ENCODE results near the gene CTIF. TPM values are rescaled to one million over a fixed set of nuclear protein-coding genes. Genes with fewer than 3 reads are reported as not detected.

The CTIF gene
- total RNA-seq, 1 experiment from 2014 or later = 5.8 TPM

DNA sequence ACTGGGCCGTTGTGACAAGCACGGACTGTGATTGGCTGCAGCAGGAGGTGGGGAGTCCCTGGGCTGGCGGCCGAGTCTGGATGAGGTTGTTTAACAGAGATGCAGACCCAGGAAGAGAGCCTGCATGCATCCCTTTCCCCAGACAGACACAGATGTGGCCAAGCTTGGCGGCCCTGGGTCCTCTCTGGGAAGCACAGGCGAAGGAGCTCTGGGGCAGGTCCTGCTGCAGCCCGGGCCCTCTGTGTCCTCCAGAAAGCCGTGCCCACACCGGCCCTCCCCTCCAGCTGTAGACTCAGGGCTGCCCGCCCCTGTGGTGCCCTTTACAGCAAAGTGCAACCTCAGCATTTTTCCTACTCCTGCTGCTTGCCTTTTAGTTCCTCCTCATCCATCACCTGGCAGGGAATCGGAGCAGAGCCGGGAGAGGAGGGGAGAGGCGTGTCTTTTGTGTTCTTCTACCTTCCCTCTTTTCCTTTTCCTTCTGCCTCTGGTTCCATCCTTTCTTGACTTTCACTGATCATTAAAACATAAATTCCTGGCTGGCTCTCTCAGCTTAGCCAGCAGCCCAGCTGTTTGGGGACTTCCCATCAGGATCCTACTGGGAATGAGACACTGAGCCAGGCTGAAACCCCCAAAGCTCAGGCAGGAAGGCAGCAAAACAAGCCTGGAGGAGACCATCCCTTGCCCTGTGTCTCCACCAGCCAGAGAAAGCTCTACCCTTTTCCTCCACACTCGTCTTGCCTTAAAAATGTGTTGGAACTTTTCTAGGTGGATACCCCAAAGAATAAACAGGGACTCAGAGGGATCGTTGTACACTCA is 75.0 kb downstream of the CTIF start:
- H3K9ac ChIP-seq (ENCODE audit: low read length) = no peak overlapping the region
- H4K20me1 ChIP-seq (ENCODE audit: low read length) = no peaks in the 10 kb centered on the region
- DNase-seq (no peak), ATAC-seq (no peak)
- H3K9me3 ChIP-seq (ENCODE audit: low read length) = no peaks in the 10 kb centered on the region
- H3K79me2 ChIP-seq (ENCODE audit: low read length) = no peaks in the 10 kb centered on the region
- H3K36me3 ChIP-seq (ENCODE audit: low read depth, low read length) = no peaks in the 10 kb centered on the region
- BruUV-seq (replicated peaks) = no TSS peak
- CTCF ChIA-PET = no interaction called here
- no peaks in the 10 kb centered on the region for H3K9me2 ChIP-seq (replicated peaks; ENCODE audit: low read length)
- no peak overlapping the region for H3K4me2 ChIP-seq (ENCODE audit: low read length)
- POLR2A ChIA-PET (ENCODE audit: unreplicated experiment) = no interaction called here
- no peak overlapping the region for H3K27ac ChIP-seq (ENCODE audit: low read length)
- no peaks in the 10 kb centered on the region for H3K27me3 ChIP-seq (ENCODE audit: low read length)
- TF ChIP-seq EZH2phosphoT487 (IDR thresholded peaks at IDR 0.05; ENCODE audit: borderline replicate concordance, low read length) = no peak
- TF ChIP-seq, protein P1, sequence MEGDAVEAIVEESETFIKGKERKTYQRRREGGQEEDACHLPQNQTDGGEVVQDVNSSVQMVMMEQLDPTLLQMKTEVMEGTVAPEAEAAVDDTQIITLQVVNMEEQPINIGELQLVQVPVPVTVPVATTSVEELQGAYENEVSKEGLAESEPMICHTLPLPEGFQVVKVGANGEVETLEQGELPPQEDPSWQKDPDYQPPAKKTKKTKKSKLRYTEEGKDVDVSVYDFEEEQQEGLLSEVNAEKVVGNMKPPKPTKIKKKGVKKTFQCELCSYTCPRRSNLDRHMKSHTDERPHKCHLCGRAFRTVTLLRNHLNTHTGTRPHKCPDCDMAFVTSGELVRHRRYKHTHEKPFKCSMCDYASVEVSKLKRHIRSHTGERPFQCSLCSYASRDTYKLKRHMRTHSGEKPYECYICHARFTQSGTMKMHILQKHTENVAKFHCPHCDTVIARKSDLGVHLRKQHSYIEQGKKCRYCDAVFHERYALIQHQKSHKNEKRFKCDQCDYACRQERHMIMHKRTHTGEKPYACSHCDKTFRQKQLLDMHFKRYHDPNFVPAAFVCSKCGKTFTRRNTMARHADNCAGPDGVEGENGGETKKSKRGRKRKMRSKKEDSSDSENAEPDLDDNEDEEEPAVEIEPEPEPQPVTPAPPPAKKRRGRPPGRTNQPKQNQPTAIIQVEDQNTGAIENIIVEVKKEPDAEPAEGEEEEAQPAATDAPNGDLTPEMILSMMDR (conservative IDR thresholded peaks at IDR 0.05; ENCODE audit: low read depth, low read length) = no peak
- no peak for TF ChIP-seq EZH2 (IDR thresholded peaks at IDR 0.05; ENCODE audit: low read length, unreplicated experiment)
- H3K4me3 ChIP-seq (ENCODE audit: low read length) = no peak overlapping the region
- H3F3A ChIP-seq (ENCODE audit: low read length, unreplicated experiment) = no peaks in the 10 kb centered on the region
- H3K4me1 ChIP-seq (ENCODE audit: insufficient read depth, low read length) = no peaks in the 10 kb centered on the region
- no peak overlapping the region for H2AFZ ChIP-seq (ENCODE audit: low read length)
- intact Hi-C loops (cut with micrococcal nuclease) = no loop called here

DNA sequence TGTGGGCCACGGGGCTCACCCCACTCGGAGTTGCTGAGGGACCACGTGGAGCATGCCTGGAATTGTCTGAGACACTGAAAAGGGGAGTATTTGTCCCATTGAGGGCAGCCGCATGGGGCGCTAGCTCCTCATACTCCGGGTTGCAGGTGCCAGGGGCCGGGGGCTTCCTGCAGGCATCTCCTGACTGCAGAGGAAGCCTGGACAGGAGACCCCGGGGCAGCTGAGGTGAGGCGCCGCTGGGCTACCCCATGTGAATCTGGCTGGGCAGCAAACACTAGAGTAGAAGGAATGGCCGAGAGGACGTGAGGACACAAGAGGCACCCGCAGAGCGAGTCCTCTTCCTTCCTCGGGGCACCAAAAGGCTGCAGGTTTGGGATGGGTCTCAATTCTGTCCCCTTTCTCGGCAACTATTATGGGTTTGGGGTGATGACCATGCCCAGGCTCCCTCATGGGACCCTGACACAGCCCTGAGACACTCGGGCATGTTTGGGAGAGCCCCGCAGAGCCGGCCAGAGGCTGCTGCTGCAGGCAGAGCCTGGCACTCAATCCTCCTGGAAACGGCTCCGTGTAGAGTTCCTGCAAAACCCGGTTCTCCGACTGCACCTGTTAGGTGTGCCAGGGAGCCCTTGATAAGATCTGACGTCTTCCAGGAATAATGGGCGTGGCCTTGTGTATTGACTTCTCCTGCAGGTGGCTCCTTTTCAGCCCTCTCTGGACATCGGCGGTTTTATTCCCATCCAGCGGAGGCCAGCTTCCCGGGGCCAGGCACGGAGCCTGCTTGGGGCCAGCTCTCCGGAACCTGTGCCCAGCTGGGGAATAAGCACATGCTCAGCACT is 77.0 kb downstream of the CTIF start:
- no peaks in the 10 kb centered on the region for H3K36me3 ChIP-seq (ENCODE audit: low read depth, low read length)
- no TSS peak for BruUV-seq (replicated peaks)
- H3K27me3 ChIP-seq (ENCODE audit: low read length) = no peaks in the 10 kb centered on the region
- H3K4me2 ChIP-seq (ENCODE audit: low read length) = no peak overlapping the region
- no peak overlapping the region for H3K4me3 ChIP-seq (ENCODE audit: low read length)
- H2AFZ ChIP-seq (ENCODE audit: low read length) = no peak overlapping the region
- no peaks in the 10 kb centered on the region for H3K4me1 ChIP-seq (ENCODE audit: insufficient read depth, low read length)
- H4K20me1 ChIP-seq (ENCODE audit: low read length) = no peaks in the 10 kb centered on the region
- no peaks in the 10 kb centered on the region for H3K9me2 ChIP-seq (replicated peaks; ENCODE audit: low read length)
- ChIA-PET POLR2A (ENCODE audit: unreplicated experiment) (no interaction called here), CTCF (no interaction called here)
- H3K9ac ChIP-seq (ENCODE audit: low read length) = no peak overlapping the region
- no peaks in the 10 kb centered on the region for H3F3A ChIP-seq (ENCODE audit: low read length, unreplicated experiment)
- no peaks in the 10 kb centered on the region for H3K9me3 ChIP-seq (ENCODE audit: low read length)
- no peak for TF ChIP-seq EZH2 (IDR thresholded peaks at IDR 0.05; ENCODE audit: low read length, unreplicated experiment)
- no peak for DNase-seq
- no peaks in the 10 kb centered on the region for H3K79me2 ChIP-seq (ENCODE audit: low read length)
- intact Hi-C loops (cut with micrococcal nuclease) = no loop called here
- H3K27ac ChIP-seq (ENCODE audit: low read length) = no peak overlapping the region
- no peak for ATAC-seq

DNA sequence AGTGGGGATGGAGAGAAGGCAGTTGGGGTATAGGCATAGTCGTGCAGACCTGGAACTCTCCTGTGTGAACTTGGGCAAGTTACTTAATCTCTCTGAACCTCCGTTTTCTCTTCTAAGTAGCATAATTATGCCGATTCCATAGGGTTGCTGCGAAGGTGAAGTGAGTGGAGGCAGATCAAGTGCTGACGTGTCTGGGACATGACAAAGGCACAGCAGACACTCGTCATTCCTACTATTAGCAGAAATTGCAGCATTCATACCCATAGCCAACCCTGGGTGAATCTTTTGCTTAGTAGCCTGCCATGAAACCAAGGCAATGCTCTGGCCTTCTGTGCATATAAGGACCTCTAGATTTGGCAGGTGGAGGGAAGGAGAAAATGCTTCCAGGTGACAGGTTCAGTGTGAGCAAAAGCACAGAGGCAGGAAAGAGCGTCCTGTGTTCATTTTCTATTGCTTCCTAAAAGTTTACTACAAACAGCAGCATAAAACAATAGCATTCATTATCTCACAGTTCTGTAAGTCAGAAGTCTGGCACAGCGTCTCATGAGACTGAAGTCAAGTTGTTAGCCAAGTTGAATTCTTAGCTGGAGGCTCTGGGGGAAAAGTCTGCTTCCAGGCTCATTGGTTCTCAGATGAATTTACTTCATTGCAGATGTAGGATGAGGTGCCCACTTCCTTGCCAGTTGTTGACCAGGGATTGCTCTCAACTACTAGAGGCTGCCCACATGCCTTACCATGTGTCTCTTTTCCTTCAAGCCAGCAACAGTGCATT is 77.8 kb downstream of the CTIF start:
- intact Hi-C loops (cut with micrococcal nuclease) = no loop called here
- Histone ChIP-seq H3K27ac (ENCODE audit: low read length) (no peak overlapping the region), H3K27me3 (ENCODE audit: low read length) (no peaks in the 10 kb centered on the region), H3K9me3 (ENCODE audit: low read length) (no peaks in the 10 kb centered on the region), H3K79me2 (ENCODE audit: low read length) (no peaks in the 10 kb centered on the region), H3K4me3 (ENCODE audit: low read length) (no peak overlapping the region), H3K9me2 (replicated peaks; ENCODE audit: low read length) (no peaks in the 10 kb centered on the region), H3K36me3 (ENCODE audit: low read depth, low read length) (no peaks in the 10 kb centered on the region), H4K20me1 (ENCODE audit: low read length) (no peaks in the 10 kb centered on the region), H3K4me1 (ENCODE audit: insufficient read depth, low read length) (no peaks in the 10 kb centered on the region), H2AFZ (ENCODE audit: low read length) (no peak overlapping the region), H3F3A (ENCODE audit: low read length, unreplicated experiment) (no peaks in the 10 kb centered on the region), H3K4me2 (ENCODE audit: low read length) (no peak overlapping the region), H3K9ac (ENCODE audit: low read length) (no peak overlapping the region)
- CTCF ChIA-PET = no interaction called here
- DNase-seq (no peak), ATAC-seq (no peak)
- POLR2A ChIA-PET (ENCODE audit: unreplicated experiment) = no interaction called here
- BruUV-seq (replicated peaks) = no TSS peak
- no peak for TF ChIP-seq EZH2 (IDR thresholded peaks at IDR 0.05; ENCODE audit: low read length, unreplicated experiment)
- TF ChIP-seq, protein P1 (conservative IDR thresholded peaks at IDR 0.05; ENCODE audit: low read depth, low read length) = no peak
